ENCODE measurements around the gene AFM. TPM values are rescaled to one million over a fixed set of nuclear protein-coding genes. Genes with fewer than 3 reads are reported as not detected.

AFM gene
- total and polyA plus RNA-seq, 3 experiments from 2014 or later = not detected

- Mint-ChIP-seq H3K36me3 (no peaks in the 10 kb centered on the region), H3K27ac (no peak overlapping the region), H3K4me3 (no peak overlapping the region), H3K27me3 (peaks cover 0 to 3% of the 10 kb centered on the region in 2 donors), H3K9me3 (peaks cover 0 to 2% (median 0%) of the 10 kb centered on the region in 5 donors), H3K4me1 (no peaks in the 10 kb centered on the region)
- H3K4me3 ChIP-seq (ENCODE audit: low read length) = no peak overlapping the region
- H3K36me3 ChIP-seq (ENCODE audit: insufficient read depth, low read length) = no peaks in the 10 kb centered on the region
- no peak for DNase-seq
- H3K9me3 ChIP-seq (ENCODE audit: low read length) = no peaks in the 10 kb centered on the region
- POLR2A ChIA-PET = no interaction called here
- H3K4me1 ChIP-seq (ENCODE audit: insufficient read depth, low read length) = no peaks in the 10 kb centered on the region
- H3K27me3 ChIP-seq (ENCODE audit: insufficient read depth, low read length, poor library complexity, severe bottlenecking) = no peaks in the 10 kb centered on the region
- no peak overlapping the region for H3K27ac ChIP-seq (ENCODE audit: low read depth, low read length)
- CTCF ChIA-PET = no interaction called here
Measured at GRCh38 chr4:73507541-73507940, 26.0 kb downstream of the AFM start.

- no peaks in the 10 kb centered on the region for H3K4me1 ChIP-seq (ENCODE audit: insufficient read depth, low read length)
- Mint-ChIP-seq H3K4me3 (no peak overlapping the region), H3K4me1 (no peaks in the 10 kb centered on the region), H3K27me3 (peaks cover 0 to 3% of the 10 kb centered on the region in 2 donors), H3K36me3 (no peaks in the 10 kb centered on the region), H3K9me3 (peaks cover 0 to 2% (median 0%) of the 10 kb centered on the region in 5 donors), H3K27ac (no peak overlapping the region)
- POLR2A ChIA-PET = no interaction called here
- no peak overlapping the region for H3K27ac ChIP-seq (ENCODE audit: low read depth, low read length)
- CTCF ChIA-PET = no interaction called here
- H3K4me3 ChIP-seq (ENCODE audit: low read length) = no peak overlapping the region
- H3K9me3 ChIP-seq (ENCODE audit: low read length) = no peaks in the 10 kb centered on the region
- H3K36me3 ChIP-seq (ENCODE audit: insufficient read depth, low read length) = no peaks in the 10 kb centered on the region
- H3K27me3 ChIP-seq (ENCODE audit: insufficient read depth, low read length, poor library complexity, severe bottlenecking) = no peaks in the 10 kb centered on the region
- no peak for DNase-seq
Measured at GRCh38 chr4:73508651-73509050, 27.1 kb downstream of the AFM start.

- H3K9me3 Mint-ChIP-seq = no peaks in the 10 kb centered on the region
- POLR2A ChIA-PET = no interaction called here
- H3K4me1 Mint-ChIP-seq = no peaks in the 10 kb centered on the region
- Histone ChIP-seq H3K36me3 (ENCODE audit: insufficient read depth, low read length) (no peaks in the 10 kb centered on the region), H3K27me3 (ENCODE audit: insufficient read depth, low read length, poor library complexity, severe bottlenecking) (no peaks in the 10 kb centered on the region), H3K4me3 (ENCODE audit: low read length) (no peak overlapping the region), H3K9me3 (ENCODE audit: low read length) (no peaks in the 10 kb centered on the region), H3K27ac (ENCODE audit: low read depth, low read length) (no peak overlapping the region), H3K4me1 (ENCODE audit: insufficient read depth, low read length) (no peaks in the 10 kb centered on the region)
- CTCF ChIA-PET = no interaction called here
- no peak overlapping the region for H3K27ac Mint-ChIP-seq
- peaks cover 0 to 2% of the 10 kb centered on the region in 2 donors for H3K27me3 Mint-ChIP-seq
- no peaks in the 10 kb centered on the region for H3K36me3 Mint-ChIP-seq
- no peak for DNase-seq
- no peak overlapping the region for H3K4me3 Mint-ChIP-seq
Measured at GRCh38 chr4:73518340-73518739, 36.8 kb downstream of the AFM start.

- H3K4me3 ChIP-seq (ENCODE audit: low read length) = no peak overlapping the region
- H3K9me3 ChIP-seq (ENCODE audit: low read length) = no peaks in the 10 kb centered on the region
- no peak for DNase-seq
- no peaks in the 10 kb centered on the region for H3K4me1 ChIP-seq (ENCODE audit: insufficient read depth, low read length)
- H3K27me3 ChIP-seq (ENCODE audit: insufficient read depth, low read length, poor library complexity, severe bottlenecking) = no peaks in the 10 kb centered on the region
- ChIA-PET POLR2A (no interaction called here), CTCF (no interaction called here)
- peak overlapping the region in 1 of 8 donors; percentile 16 for H3K27ac Mint-ChIP-seq
- no peaks in the 10 kb centered on the region for H3K4me1 Mint-ChIP-seq
- H3K36me3 ChIP-seq (ENCODE audit: insufficient read depth, low read length) = no peaks in the 10 kb centered on the region
- no peak overlapping the region for H3K27ac ChIP-seq (ENCODE audit: low read depth, low read length)
- no peaks in the 10 kb centered on the region for H3K9me3 Mint-ChIP-seq
- no peaks in the 10 kb centered on the region for H3K36me3 Mint-ChIP-seq
- H3K4me3 Mint-ChIP-seq = no peak overlapping the region
- peaks cover 0 to 2% of the 10 kb centered on the region in 2 donors for H3K27me3 Mint-ChIP-seq
Measured at GRCh38 chr4:73520821-73521220, 39.3 kb downstream of the AFM start.

GRCh38 chr4:73523126-73523525 lies 41.6 kb downstream of the AFM start:
- Mint-ChIP-seq H3K4me3 (no peak overlapping the region), H3K27me3 (no peaks in the 10 kb centered on the region)
- CTCF ChIA-PET = no interaction called here

GRCh38 chr4:73525611-73526010 lies 44.1 kb downstream of the AFM start:
- no peaks in the 10 kb centered on the region for H3K36me3 Mint-ChIP-seq
- ChIA-PET CTCF (no interaction called here), POLR2A (no interaction called here)
- no peak for DNase-seq
- H3K27ac Mint-ChIP-seq = no peak overlapping the region
- Histone ChIP-seq H3K36me3 (ENCODE audit: insufficient read depth, low read length) (no peaks in the 10 kb centered on the region), H3K9me3 (ENCODE audit: low read length) (no peaks in the 10 kb centered on the region), H3K4me1 (ENCODE audit: insufficient read depth, low read length) (no peaks in the 10 kb centered on the region), H3K27ac (ENCODE audit: low read depth, low read length) (no peak overlapping the region), H3K27me3 (ENCODE audit: insufficient read depth, low read length, poor library complexity, severe bottlenecking) (no peaks in the 10 kb centered on the region), H3K4me3 (ENCODE audit: low read length) (no peak overlapping the region)
- no peaks in the 10 kb centered on the region for H3K9me3 Mint-ChIP-seq
- H3K4me1 Mint-ChIP-seq = no peaks in the 10 kb centered on the region
- H3K27me3 Mint-ChIP-seq = no peaks in the 10 kb centered on the region
- H3K4me3 Mint-ChIP-seq = no peak overlapping the region

More at GRCh38 chr4:73523126-73523525, 41.6 kb downstream of the AFM start:
- H3K36me3 Mint-ChIP-seq = no peaks in the 10 kb centered on the region
- POLR2A ChIA-PET = no interaction called here
- no peak overlapping the region for H3K4me3 ChIP-seq (ENCODE audit: low read length)
- no peaks in the 10 kb centered on the region for H3K36me3 ChIP-seq (ENCODE audit: insufficient read depth, low read length)
- DNase-seq = no peak
- no peak overlapping the region for H3K27ac Mint-ChIP-seq
- H3K27me3 ChIP-seq (ENCODE audit: insufficient read depth, low read length, poor library complexity, severe bottlenecking) = no peaks in the 10 kb centered on the region
- no peaks in the 10 kb centered on the region for H3K9me3 Mint-ChIP-seq
- H3K9me3 ChIP-seq (ENCODE audit: low read length) = no peaks in the 10 kb centered on the region
- H3K27ac ChIP-seq (ENCODE audit: low read depth, low read length) = no peak overlapping the region
- no peaks in the 10 kb centered on the region for H3K4me1 Mint-ChIP-seq
- H3K4me1 ChIP-seq (ENCODE audit: insufficient read depth, low read length) = no peaks in the 10 kb centered on the region

- no peaks in the 10 kb centered on the region for H3K4me1 Mint-ChIP-seq
- Histone ChIP-seq H3K27ac (ENCODE audit: low read depth, low read length) (no peak overlapping the region), H3K36me3 (ENCODE audit: insufficient read depth, low read length) (no peaks in the 10 kb centered on the region), H3K9me3 (ENCODE audit: low read length) (no peaks in the 10 kb centered on the region), H3K4me1 (ENCODE audit: insufficient read depth, low read length) (no peaks in the 10 kb centered on the region), H3K4me3 (ENCODE audit: low read length) (no peak overlapping the region), H3K27me3 (ENCODE audit: insufficient read depth, low read length, poor library complexity, severe bottlenecking) (no peaks in the 10 kb centered on the region)
- H3K27me3 Mint-ChIP-seq = no peaks in the 10 kb centered on the region
- ChIA-PET POLR2A (interaction anchor here (0.6 kb wide), 1 partner anchor 1049 kb away, joined by 4 read pairs; no protein-coding TSS in a partner anchor), CTCF (no interaction called here)
- H3K9me3 Mint-ChIP-seq = no peaks in the 10 kb centered on the region
- H3K4me3 Mint-ChIP-seq = no peak overlapping the region
- no peak overlapping the region for H3K27ac Mint-ChIP-seq
- no peaks in the 10 kb centered on the region for H3K36me3 Mint-ChIP-seq
- no peak for DNase-seq
Measured at GRCh38 chr4:73527196-73527595, 45.7 kb downstream of the AFM start.

GRCh38 chr4:73528171-73528570 lies 46.6 kb downstream of the AFM start:
- POLR2A ChIA-PET = no interaction called here
- H3K27ac ChIP-seq (ENCODE audit: low read depth, low read length) = no peak overlapping the region
- Mint-ChIP-seq H3K4me1 (no peaks in the 10 kb centered on the region), H3K4me3 (no peak overlapping the region), H3K36me3 (no peaks in the 10 kb centered on the region), H3K27ac (peak overlapping the region in 1 of 8 donors; percentile 4), H3K27me3 (no peaks in the 10 kb centered on the region), H3K9me3 (no peaks in the 10 kb centered on the region)
- DNase-seq = no peak
- H3K9me3 ChIP-seq (ENCODE audit: low read length) = no peaks in the 10 kb centered on the region
- no peaks in the 10 kb centered on the region for H3K36me3 ChIP-seq (ENCODE audit: insufficient read depth, low read length)
- CTCF ChIA-PET = no interaction called here
- no peak overlapping the region for H3K4me3 ChIP-seq (ENCODE audit: low read length)
- H3K27me3 ChIP-seq (ENCODE audit: insufficient read depth, low read length, poor library complexity, severe bottlenecking) = no peaks in the 10 kb centered on the region
- H3K4me1 ChIP-seq (ENCODE audit: insufficient read depth, low read length) = no peaks in the 10 kb centered on the region
